ENCODE measurements around the gene CHCT1.

CHCT1 gene

DNA sequence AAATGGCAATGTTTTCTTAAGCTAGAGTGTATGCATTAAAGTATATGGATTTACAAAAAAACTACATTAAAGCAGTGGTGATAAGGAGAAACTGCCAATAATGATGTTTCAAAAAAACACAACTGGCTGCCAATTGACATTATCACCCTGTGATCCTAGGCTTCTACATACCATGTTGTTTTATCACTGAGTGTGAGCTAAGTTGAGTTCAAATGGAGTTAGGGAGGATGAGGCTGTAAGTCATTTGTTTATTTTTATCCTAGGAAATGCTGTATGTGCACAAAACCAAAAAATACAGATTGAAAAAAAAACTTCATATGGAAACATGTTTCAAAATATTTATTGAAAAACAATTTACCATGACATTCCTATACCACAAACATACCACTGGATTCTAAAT, 22.9 kb downstream of the CHCT1 start:
- no peak for DNase-seq

DNA sequence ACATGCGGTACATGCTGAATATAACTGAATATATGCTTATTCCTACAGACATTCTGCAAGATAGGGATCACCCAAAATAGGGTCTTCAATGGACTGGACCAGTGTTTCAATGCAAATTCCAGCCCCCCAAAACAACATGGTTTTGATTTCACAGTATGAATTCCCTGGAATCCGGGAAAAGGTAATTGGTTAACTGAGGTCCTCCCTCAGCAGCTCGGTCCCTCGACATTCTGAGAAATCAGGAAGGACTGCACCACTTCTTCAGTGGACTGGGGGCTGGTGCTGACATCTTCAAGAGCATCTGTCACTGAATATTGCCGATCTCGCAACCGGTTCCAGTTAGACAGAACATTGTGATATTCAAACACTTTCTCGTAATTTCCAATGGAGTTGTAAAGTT, 25.1 kb downstream of the CHCT1 start:
- DNase-seq, result no peak

DNA sequence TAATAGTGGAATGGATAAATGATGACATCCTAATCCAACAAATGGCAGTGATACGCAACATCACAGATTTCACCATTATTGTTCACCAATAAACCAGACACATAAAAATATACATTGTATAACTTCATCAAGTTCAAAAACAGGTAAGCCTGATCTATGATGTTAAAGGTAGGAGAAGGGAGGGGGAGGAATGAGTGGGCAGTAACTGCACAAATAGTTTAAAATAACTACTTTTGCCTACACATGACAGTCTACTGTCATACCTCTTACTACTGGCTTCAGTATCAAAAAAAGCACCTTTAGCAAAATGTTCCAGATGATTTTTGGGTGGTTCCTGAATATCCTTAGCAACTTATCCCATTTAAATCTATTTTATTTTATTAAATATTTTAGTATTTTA, 28.8 kb downstream of the CHCT1 start:
- DNase-seq, result no peak

DNA sequence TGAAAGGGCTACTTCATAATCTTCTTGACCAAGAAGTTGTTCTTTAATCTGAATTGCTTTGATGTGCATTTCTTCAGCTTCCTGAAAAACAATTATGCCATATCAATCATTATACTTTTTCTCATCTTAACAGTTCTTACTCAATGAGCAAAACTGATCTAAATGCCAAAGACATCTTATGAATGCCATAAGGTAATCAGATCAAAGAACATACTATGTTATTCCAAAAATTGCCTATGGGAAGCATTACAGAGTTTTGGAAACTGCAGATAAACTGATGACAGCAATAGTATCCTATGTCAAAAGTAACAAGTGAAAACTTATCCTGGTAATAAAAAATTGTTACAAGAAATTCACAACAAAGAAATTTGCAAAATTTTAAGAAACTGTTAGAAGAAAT, 29.7 kb downstream of the CHCT1 start:
- no peak for DNase-seq

DNA sequence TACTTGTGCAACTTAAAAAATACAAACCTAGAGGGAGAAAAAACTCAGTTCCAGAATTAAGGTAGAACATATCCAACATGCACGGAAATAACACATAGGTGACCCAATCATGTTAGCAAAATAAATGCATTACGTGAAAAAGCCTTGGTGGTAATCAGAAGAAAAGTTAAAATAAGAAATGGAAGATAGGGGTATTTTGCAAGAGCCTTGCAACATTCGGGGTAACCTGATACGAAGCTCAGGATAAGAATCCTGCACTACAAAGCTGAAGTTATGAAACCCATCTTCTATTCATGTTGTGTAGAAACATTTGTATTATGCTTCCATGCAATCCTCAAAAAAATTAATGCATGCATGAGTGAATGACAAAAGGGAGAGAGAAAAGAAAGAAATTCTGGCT, 33.1 kb downstream of the CHCT1 start:
- DNase-seq, result no peak

DNA sequence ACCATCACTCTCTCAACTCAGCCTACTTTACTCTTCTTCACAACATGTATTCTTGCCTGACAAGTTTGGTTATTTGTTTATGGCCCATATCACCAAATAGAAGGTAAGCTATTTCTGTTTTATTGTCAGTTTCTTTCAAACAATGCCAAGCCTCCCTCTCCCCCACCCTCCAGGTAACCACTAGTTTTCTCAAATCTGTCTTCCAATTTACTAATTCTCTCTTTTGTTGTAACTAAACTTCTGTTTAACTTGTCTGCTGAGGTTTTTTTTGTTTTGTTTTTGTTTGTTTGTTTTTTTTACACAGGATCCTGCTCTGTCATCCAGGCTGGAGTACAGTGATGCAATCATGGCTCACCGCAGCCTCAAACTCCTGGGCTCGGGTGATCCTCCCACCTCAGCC, 34.9 kb downstream of the CHCT1 start:
- DNase-seq, result no peak

DNA sequence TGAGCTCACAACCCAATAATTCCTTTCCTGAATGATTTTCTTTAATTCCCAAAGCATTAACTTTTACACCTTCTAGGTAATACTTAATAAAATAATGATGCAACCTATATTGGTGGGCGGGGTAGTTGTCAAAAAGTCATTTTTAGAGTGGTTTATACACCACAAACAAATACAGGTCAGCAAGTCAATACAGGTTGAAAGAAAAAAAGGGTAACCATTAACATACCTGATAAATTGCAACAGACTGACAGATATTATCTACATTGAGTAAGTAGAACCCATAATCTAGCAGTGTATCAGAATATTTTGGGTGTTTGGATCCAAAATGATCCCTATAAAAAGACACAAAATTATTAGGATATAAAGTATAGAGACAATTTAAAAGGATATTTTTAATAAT, 39.3 kb downstream of the CHCT1 start:
- no peak for DNase-seq

DNA sequence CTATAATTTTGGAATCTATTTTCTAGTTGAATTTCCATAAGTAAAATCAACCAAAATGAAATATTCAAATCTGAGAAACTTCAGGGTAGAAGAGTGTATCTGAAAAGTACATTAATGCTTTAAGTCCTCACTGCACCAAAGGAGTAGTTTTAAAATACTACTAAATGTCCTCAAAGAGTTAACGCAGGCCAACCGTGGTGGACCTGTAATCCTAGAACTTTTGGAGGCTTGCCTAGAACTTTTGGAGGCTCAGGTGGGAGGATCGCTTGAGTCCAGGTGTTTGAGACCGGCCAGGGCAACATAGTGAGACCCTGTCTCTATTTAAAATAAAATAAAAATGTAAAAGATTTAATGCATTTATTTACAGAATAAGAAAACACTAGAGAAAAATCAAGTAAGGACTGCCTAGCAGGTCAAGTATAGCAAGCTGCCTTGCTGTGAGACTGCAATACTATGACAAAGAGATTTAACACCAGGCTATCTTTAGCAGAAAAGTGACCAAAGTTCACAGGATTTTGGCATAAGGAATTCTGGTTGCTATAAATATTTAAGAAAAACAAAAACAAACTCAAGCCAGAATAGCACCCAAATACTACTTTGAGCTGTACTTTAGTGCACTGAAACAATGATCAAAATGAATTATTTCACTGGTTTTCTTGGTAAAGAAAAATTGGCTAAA, 41.0 kb downstream of the CHCT1 start:
- no peak for DNase-seq

DNA sequence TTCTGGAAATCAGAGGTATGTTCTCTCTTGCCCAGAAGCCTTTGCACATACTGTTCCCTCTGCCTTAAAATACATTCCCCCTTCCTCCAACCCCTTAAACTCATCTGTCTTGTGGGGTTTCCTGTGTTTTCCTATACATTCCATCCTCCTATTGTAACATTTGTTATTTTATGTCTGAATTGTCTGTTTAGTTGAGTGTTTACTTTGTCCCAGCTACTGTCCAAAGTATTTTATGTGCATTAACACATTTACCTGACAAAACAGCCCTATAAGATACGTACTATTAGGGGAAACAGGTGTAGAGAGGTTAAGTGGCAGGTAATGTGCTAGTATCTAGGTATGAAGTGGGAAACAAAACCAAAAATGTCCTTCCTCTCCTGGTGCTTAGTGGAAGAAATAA, 42.1 kb downstream of the CHCT1 start:
- no peak for DNase-seq

DNA sequence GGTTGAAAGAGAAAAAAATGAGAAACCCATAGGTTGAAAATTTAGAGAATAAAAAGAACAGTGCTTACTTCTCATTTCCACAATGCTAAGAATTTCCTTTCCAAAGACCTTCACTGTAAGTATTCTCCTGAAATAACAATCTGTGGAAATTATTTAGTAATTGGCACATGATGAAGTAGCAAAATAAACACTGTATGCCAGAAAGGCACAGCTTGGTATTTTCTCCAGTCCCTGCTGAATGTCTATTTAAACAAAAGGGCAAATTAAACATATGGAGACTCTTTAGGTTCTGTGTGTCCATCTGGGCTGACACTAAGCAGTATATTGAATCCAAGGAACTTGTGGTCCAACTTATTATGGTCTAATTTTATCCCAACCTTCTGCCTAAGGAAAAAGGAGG, 46.1 kb downstream of the CHCT1 start:
- no peak for DNase-seq

DNA sequence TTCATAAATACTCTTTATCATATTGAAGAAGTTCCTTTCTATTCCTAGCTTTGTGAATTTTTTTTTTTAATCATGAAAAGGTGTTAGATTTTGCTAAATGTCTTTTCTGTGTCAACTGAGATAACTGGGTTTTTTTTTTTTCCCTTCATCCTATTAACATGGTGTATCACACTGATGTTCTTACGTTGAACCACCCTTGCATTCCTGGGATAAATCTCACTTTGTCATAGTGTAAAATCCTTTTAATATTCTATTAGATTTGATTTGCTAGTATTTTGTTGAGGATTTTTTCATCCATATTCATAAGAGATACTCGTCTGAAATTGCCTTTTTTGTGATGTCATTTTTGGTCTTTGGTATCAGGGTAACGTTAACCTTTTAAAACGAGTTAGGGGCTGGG, 49.2 kb downstream of the CHCT1 start:
- no peak for DNase-seq

DNA sequence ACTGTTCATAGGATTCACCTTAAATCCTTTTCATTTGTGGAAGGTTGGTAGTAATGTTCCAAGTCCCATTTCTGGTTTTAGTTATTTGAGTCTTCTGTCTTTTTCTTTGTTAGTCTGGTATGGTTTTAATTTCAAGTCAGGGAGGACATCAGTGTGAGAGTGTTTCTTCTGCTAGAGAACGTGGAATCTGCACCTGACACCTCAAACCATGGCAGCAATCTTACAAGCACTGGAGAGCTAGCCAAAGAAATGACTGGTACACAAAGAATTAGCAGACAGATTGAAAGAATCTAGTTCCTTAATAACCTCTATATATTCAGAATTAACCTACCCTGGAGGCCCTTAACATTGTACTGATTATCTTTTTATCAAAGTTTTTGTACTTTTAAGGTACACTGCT, 50.2 kb downstream of the CHCT1 start:
- DNase-seq, result no peak

DNA sequence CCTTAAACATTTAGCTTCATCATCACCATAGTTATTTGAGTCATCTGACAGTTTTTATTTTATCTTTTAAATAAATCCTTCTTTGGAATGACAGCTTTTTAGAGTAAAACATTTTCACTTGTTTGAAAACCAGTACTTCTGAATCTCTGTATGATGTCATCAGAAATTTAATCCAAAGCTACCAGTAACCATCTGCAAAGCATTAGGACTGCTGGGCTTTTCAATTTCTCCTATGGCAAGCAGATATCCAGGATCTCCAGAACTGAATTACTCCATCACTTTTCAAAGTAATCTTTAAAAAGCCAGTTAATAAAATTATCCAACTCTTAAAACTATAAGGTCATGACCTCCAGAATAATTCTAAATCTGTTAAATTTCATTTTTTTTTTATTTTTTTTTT, 51.5 kb downstream of the CHCT1 start:
- no peak for DNase-seq
